GM12892 (cell line): ENCODE measurements around the gene SLC22A3.

Experiments used
- POLR2A ChIP-seq: IDR thresholded peaks from 2 replicates; pipeline ENCODE4 v1.6.1; 2011; ENCODE audit warnings: low read depth, low read length, control low read depth
- TAF1 ChIP-seq: IDR thresholded peaks from 2 replicates; pipeline ENCODE4 v1.6.1; 2011; ENCODE audit warnings: low read depth, mild to moderate bottlenecking, control low read depth, low read length, borderline replicate concordance

DNA sequence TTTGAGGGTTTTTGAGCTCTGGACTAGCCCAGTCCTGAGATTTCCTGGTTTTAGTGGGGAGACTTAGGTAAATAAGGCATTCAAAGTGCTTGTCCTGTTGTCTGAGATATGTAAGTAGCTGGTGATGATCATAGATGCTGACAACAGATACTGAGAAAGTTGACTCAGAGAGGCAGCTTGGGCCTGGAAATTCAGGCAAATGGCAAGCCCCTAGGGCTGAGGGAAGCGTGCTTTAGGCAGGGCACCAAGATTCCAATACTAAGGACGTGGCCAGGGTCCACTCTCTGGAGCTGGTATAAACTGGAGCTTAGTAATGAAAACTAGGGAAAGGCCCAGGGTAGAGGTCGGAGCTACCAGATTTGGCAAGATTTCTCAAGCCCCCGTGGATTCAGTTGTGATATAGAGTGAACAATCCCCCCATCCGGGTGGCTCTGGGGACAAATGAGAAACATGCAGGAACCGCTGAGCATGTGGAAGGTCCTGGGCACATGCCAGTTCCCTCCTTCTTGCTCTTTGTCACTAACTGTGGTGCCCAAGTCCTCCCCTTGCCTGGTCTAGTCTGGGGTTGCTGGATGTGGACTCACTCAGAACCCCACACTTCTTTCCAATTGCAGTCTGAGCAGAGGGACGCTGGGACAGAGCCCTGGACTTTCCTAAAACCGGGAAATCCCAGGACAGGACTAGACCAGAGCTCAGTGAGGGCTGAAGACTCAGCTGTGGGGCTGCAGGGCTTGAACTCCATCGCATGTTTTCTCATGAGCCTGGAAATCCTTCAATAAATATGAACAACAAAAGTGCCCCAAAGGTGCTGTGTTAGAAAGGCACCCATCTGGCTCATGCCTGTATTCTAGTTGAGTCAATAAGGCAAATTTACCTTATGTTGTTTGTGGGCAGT lies 10.3 kb downstream of the SLC22A3 start:
- TF ChIP-seq POLR2A = no peak
- TF ChIP-seq TAF1 = no peak
